D341Med (cell line): ENCODE measurements around the gene OTUB2.
A peak's percentile ranks its signal among the peaks of the same experiment; 100 is the strongest.

ENCODE experiments used
- DNase-seq: peaks from one replicate; pipeline ENCODE4 v3.0.0; 2012; ENCODE audit warnings: low spot score

OTUB2 gene

GRCh38 chr14:94021416-94022157 is 4.6 kb upstream of the OTUB2 start:
- DNase-seq: no peak

DNA sequence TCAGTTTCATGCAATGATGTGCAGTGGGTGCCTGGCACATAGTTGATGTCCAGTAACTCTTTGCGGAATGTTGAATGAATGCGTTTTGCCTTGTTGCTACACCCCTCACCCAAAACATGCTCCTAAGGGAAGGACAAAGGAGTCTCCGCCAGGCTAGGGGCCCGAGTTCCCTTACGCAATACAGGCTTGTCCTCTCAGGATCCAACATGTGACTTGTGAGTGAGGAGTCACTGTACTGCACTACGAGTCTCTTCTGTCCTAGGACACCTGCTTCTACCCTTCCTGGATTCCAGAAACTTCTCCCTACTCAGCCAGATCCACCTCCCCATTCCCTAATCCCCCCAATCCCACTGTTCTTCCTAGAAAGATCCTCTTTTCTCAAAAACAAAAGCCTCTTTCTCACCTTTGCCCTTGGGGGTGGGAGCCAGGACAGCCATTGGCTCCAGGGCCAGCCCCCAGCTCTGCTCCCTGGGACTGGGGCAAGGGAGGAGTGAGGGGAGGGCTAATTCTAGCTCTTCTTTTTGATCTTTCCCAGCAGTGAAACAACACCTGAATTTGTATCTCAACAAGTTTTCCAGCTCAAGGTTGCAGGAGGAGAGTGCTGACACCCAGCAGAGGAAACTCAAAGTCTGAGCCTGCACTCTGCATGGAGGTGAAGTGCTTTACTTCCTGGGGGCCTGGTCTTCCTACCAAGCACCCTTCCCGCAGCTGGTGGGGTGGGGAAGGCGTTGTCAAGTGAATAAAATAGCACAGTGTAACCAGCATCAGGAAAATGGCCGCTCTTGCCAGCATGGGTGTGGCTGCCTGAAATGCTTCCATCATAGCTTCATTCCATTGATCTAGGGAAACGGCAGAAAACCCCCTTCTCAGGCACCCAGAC is 3.4 kb upstream of the OTUB2 start:
- DNase-seq: no peak

DNA sequence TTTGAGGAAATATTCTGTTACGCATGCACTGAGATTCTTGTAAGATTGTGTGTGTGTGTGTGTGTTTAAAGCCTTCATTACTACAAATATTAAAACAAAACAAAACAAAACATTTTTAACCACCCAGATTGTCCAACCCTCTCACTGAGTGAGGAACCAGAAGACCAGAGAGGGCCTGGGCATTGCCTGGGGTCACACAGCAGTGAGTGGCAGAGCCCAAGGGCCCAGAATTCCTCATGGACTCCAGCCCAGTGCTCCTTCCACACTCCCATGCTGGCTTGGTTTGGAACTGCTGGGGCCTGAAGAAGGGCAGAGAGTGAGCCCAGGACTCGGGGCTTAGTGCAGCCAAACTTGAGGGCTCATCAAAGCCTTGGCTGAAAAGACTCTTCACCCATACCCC is 1.6 kb upstream of the OTUB2 start:
- no peak for DNase-seq

- no peak for DNase-seq
Observed at GRCh38 chr14:94025720-94026119, 420 bp upstream of the OTUB2 start.

DNA sequence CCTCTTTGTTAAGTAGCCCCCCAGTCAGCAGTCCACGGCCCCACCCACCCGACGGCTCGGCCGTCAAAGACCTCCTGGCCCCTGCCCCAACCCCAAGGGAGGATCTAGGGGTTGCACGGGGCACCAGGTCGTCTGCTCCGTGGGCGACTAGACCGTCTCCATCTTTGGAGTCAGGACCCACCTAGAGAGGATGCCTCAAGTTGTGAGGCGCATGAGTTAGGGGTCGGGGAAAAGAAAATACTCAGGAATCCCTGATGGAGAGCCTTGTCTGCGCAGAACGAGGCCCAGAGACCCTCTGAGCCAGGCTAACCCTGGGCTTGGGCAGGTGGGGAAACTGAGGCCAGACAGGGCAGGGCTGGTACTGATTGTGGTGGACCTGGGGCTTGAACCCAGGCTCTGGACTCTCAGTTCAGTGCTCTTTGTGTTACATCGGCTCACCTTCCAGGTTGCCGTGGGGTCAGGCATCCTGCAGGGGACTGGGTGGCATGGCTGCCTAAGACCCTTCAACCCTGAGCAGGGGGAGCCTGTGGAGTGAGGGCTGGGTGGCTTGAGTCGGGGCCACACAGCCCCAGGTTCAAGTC is 839 bp downstream of the OTUB2 start:
- DNase-seq: no peak

GRCh38 chr14:94027566-94028449 is 1.7 kb downstream of the OTUB2 start:
- no peak for DNase-seq

DNA sequence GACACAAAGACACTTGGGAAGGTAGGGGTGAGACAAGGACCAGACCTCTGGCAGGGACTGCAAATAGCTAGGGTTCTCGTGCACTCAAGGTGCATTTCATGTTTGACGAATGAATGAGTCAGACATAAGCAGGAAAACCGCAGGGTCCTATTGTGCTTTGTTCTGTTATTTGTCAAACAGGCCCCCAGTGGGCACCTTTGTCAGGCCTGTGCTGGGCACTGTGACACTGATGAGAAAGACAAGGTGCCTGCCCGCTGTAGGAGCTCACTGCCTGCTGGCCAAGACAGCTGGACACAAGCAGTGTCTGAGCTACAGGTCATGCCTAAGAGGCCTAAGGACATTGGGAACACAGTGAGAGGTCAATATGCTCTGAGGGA is 2.3 kb downstream of the OTUB2 start:
- DNase-seq: no peak

GRCh38 chr14:94029265-94029664 is 3.1 kb downstream of the OTUB2 start:
- DNase-seq: no peak

DNA sequence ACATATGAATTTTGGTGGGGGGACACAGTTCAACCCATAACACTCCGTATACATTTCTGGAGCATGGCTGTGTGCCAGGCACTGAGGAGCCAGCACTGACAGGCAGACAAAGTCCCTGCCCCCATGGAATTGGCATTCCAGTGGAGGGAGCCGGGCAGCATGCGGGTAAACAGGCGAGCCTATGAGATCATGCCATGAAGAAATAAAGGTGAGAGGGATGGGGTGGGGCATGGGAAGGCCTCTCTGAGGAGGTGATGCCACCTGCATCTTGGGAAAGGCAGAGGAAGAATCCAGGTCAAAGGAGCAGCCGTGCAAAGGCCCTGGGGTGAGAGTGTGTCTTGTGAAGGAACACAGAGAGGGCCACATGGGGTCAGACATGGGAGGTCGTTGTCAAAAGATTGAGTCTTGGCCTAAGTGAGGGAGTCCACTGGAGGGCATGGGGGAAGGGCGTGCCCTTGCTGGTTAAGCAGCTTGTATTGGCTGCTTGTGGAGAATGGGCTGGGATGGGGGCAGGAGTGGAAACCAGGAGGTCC is 3.6 kb downstream of the OTUB2 start:
- no peak for DNase-seq

DNA sequence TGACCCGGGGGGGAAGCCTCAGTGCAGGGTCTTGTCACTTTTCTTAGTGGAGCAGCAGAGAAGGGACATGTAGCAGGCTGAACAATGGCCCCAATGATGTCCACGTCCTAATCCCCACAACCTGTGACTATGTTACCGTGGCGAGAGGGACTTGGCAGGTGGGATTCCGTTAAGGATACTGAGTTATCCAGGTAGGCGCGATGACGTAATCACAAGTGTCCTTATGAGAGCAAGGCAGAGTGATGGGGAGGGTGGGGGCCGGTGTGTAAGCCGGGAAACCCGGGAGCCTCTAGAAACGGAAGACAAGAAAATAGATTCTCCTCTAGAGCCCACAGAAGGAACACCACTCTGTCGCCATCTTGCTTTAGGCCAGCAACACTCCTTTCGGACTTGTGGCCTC is 4.4 kb downstream of the OTUB2 start:
- DNase-seq: no peak

DNA sequence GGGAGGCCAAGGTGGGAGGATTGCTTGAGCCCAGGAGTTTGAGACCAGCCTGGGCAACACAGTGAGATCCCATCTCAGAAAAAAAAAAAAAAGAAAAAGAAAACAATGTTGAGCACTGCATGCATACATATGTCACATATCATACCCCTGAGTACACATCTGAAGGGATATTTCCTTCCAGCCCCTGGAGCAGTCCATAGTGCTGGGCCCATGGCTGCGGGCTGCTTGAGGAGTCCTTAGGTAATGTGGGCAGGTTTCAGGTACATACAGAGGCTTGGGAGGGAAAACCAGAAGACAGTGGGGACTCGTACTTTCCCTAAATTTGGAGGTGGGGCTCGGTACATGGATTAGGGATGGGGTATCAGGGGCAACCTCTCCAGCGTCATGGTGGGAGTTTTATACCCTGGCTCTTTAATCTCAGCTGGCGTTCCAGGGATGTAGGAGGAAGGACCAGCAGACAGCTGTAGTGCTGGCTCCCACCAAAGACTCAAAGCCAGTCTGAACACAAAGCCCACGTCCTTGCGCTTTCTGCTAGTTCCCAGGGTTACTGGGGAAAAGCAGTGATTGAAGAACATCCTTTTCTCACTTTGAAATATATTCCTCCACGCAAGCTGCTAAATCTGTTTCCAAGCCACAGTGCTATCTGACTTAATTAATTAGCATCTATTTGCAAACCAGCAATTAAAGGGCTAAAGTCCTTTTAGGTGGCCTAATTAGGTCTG is 5.2 kb downstream of the OTUB2 start:
- DNase-seq: no peak

- no peak for DNase-seq
Observed at GRCh38 chr14:94031883-94032279, 5.7 kb downstream of the OTUB2 start.

DNA sequence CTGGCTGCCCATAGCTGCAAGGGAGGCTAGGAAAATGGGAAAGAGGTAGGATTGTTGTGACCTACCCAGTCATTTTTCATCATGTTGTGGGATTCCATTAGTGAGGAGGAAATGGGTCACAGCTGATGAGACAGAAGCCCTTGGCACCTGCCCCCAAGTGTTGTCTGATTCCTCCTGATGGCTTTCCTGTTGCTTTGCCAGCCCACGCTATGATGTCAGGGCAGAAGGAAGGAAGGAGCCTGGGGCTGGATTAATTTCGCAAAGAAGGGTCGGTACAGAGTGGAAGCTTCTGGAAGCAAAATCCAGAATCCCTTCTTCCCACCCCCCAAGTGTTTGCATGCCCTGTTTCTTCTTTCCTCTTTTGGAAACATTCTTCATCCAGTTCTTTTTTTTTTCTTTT is 8.7 kb downstream of the OTUB2 start:
- no peak for DNase-seq

GRCh38 chr14:94036313-94037167 is 10.4 kb downstream of the OTUB2 start:
- DNase-seq: peak; percentile 86

- DNase-seq: no peak
Observed at GRCh38 chr14:94037954-94038353, 11.8 kb downstream of the OTUB2 start.

DNA sequence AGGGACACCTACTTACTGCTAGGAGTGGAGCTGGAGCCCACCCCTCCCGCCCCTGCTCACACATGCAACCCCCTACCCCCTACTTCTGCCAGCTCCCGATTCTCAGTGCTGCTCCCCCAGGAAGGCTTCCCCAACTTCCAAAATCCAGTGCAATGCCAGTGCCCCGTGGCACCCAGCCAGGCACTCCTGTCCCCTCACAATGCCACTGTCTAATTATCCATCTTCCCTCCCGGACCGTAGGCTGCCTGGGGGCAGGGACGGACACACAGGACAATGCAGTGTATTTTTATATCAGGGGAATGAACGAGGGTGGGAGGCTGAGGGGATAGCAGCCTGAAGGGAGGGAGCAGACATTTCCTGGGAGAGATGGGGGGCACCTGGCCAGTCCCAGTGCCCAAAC is 12.4 kb downstream of the OTUB2 start:
- no peak for DNase-seq

- no peak for DNase-seq
Observed at GRCh38 chr14:94038921-94039629, 12.9 kb downstream of the OTUB2 start.

DNA sequence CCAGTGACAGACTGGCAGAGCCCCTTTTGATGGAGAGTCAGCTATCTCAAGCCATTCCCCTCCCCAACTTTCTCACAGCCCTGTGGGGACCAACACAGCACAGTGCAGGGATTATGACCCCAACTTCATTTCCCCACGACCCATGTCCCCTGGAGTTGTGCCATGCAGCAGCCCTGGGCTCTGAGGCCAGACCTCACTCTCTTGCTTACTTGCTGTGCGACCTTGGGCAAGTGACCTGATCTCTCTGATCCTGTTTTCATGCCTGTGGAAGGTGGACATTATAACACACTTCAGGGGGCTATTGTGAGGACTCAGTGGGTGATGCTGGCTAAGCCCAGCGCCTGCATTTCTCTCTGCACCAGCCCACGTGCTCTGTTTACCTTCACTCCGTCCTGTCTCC is 14.1 kb downstream of the OTUB2 start:
- DNase-seq: no peak

DNA sequence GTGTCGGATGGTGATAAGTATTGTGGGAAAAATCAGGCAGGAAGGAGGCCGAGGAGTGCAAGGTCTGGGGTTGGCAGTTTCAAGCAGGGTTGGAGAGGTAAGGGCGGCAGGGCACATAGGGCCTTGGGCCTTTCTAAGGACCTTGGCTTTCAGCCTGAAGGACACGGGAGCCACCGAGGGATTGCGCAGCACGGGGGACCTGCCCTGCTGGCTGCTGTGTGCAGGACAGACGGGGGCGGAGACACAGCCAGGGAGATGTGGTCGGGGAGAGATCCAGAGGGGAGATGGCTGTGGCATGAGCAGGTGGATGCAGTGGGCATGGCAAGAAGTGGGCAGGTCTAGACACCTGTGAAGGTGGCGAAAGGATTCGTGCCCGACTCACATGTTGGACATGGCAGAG is 14.7 kb downstream of the OTUB2 start:
- no peak for DNase-seq
